LNCaP clone FGC (cell line): ENCODE results near the gene MCHR1.

ENCODE experiments used
- DNase-seq: peaks from one replicate; pipeline ENCODE4 v3.0.0-alpha.2; 2011; ENCODE audit warnings: low read depth
- H3K4me3 ChIP-seq: 2 replicates; pipeline ENCODE4 v1.5.1; 2011; ENCODE audit warnings: mild to moderate bottlenecking, low read depth, low read length, control low read depth
- CTCF ChIP-seq: IDR thresholded peaks from 2 replicates; pipeline ENCODE4 v1.5.1; 2012; ENCODE audit warnings: mild to moderate bottlenecking; ENCODE audit not compliant: control insufficient read depth, insufficient read depth; ENCODE audit errors: extremely low read depth

MCHR1 gene

DNA sequence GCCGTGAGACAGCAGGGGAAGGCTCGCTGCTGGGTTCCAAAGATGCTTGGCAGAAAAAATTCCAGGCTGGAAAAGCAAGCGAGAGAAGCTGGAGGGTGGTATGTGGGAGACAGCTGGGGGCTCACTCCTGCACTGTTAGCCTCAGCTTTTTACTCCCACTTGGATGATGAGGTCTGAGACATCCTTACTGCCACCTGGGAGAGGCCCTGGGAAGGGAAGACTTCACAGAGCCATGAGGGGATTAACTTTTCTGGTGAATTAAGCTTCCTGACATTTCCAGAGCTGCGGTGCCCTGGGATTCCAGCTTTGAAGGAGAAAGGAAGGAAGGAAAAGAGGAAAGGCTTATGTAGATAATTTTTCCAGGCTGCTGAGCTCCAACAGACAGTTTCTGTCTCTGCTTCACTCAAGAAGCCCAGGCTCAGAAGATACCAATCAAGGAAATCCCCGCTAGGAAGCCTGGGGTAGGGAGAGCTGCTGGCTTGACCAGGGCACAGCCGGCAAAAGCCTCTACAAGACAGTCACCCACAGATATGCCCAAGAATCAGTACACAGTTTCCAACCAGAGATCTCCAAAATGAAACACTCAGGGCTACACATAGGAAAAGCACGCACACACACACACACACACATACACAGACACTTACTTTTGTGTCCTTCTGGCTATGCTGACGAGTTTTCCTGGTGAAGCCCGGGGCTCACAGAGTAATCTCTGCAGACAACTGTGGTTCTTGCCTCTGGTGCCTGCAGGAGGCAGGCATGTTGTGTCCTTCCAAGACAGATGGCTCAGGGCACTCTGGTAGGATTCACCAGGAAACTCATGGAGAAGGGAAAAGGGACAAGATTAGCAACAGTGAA, 907 bp downstream of the MCHR1 start:
- no peak for TF ChIP-seq CTCF
- H3K4me3 ChIP-seq = no peak overlapping the region
- no peak for DNase-seq

DNA sequence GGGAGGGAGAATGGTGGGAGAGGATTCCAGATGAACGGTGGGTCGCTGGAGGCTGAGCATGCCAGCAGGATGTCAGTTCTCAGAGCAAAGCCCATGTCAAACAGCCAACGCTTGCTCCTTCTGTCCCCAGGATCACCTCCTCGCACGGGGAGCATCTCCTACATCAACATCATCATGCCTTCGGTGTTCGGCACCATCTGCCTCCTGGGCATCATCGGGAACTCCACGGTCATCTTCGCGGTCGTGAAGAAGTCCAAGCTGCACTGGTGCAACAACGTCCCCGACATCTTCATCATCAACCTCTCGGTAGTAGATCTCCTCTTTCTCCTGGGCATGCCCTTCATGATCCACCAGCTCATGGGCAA, 1.5 kb downstream of the MCHR1 start:
- no peak for DNase-seq

GRCh38 chr22:40681451-40681850, 2.2 kb downstream of the MCHR1 start:
- no peak for TF ChIP-seq CTCF
- no peak for DNase-seq
- H3K4me3 ChIP-seq = no peak overlapping the region

More for the DNA sequence above, 1.5 kb downstream of the MCHR1 start:
- H3K4me3 ChIP-seq = no peak overlapping the region
- no peak for TF ChIP-seq CTCF

- no peak for DNase-seq
- no peak overlapping the region for H3K4me3 ChIP-seq
- no peak for TF ChIP-seq CTCF
Measured at GRCh38 chr22:40684728-40685127, 5.4 kb downstream of the MCHR1 start.

DNA sequence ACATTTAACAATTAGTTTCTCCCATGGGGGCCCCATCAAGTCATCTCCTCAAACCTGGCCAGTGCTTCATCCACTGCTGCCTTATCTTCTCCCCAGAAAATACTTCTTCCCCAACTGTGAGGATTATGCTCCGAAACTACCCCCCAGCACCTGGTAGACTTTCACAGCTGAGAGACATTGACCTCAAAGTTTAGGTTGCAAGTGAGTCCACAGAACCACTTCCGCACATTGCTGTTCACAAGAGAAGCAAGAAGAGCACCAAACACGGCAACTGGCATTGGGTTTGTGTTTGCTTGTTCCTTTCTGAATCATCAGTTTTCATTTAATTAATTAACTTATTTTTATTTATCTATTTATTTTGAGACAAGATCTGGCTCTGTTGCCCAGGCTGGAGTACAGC, 6.1 kb downstream of the MCHR1 start:
- DNase-seq = no peak
- TF ChIP-seq CTCF = no peak
- H3K4me3 ChIP-seq = no peak overlapping the region

GRCh38 chr22:40687706-40688105, 8.4 kb downstream of the MCHR1 start:
- DNase-seq = no peak
- H3K4me3 ChIP-seq = no peak overlapping the region
- no peak for TF ChIP-seq CTCF

- H3K4me3 ChIP-seq = no peak overlapping the region
- DNase-seq = no peak
- TF ChIP-seq CTCF = no peak
Measured at GRCh38 chr22:40690370-40690769, 11.1 kb downstream of the MCHR1 start.
